Measurements from ENCODE around the gene MAP7D1. TPM values are rescaled to one million over a fixed set of nuclear protein-coding genes. Genes with fewer than 3 reads are reported as not detected.

MAP7D1 gene
- total and polyA plus RNA-seq, 8 donors, result 14.6 to 164 (median 41.3) TPM

DNA sequence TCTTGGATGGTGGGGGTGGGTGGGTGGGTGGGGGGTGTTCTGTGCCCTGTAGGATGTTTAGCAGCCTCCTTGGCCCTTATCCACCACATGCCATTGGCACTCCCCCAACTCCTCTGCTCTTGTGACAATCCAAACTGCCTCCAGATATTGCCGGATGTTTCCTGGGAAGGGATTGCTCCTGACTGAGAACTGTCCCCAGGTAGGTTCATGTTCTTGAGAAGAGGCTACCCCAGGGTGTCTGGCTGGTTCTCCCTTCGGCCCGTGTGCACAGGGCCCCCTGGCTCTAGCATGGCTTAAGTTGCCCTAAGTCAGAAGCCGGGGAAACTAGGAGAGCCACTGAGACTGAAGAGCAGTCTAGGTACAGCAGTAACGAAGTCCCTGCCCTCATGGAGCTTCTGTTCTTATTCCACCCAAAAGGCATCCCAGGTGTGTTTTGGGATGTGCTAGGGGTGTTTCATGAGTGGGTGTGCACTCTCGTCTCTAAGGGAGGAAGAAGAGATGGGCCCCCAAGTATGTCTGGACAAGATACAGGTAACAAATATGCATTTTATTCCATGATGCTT, 48.5 kb downstream of the MAP7D1 start:
- no peaks in the 10 kb centered on the region for H3K36me3 ChIP-seq
- no peaks in the 10 kb centered on the region for H3K27me3 ChIP-seq
- WGBS, 5 donors, result 71 to 77% (median 72%) methylated on average over 6 of the region's 6 CpGs
- intact Hi-C loops (cut with DNase I; ENCODE audit: low total_unique reads), result no loop called here
- DNase-seq, result peak; percentile 51 to 53
- H3K4me1 ChIP-seq, result peaks cover 35 to 74% (median 61%) of the 10 kb centered on the region in 4 donors
- peak overlapping the region in 4 of 5 donors; percentile 73 to 82 (median 78) for H3K27ac ChIP-seq
- no peaks in the 10 kb centered on the region for H3K9me3 ChIP-seq
- no peak overlapping the region for H3K4me3 ChIP-seq
- TF ChIP-seq POLR2A (IDR thresholded peaks at IDR 0.05), result no peak
- TF ChIP-seq CTCF (IDR thresholded peaks at IDR 0.05), result no peak
- no peak for TF ChIP-seq EP300 (IDR thresholded peaks at IDR 0.05)
- TF ChIP-seq POLR2AphosphoS5 (IDR thresholded peaks at IDR 0.05), result no peak

DNA sequence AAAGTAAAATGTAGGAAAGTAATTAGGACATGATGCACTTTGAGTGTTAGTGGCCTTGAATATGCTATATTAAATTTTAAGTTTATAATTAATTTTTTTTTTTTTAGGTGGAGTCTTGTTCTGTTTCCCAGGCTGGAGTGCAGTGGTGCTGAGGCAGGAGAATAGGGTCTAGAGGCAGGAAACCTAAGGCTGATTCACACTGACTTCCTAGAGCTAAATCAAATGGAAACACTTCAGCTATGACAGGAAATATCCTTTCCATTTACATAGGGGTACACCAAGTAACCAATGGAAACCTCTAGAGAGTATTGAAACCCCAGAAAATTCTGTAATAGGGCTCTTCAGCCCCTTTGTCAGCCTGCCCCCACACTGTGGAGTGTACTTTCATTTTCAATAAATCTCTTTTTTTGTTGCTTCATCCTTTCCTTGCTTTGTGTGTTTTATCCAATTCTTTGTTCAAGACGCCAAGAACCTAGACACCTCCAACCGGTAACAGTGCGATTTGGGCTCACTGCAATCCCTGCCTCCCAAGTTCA, 50.4 kb downstream of the MAP7D1 start:
- WGBS, 5 donors, result 89 to 96% (median 94%) methylated on average over 3 of the region's 3 CpGs
- H3K9me3 ChIP-seq, result no peaks in the 10 kb centered on the region
- H3K4me3 ChIP-seq, result no peak overlapping the region
- DNase-seq, result no peak
- peak overlapping the region in 1 of 5 donors; percentile 55 for H3K27ac ChIP-seq
- H3K4me1 ChIP-seq, result peaks cover 26 to 55% (median 48%) of the 10 kb centered on the region in 4 donors
- TF ChIP-seq POLR2A (IDR thresholded peaks at IDR 0.05) (no peak), CTCF (IDR thresholded peaks at IDR 0.05) (no peak), POLR2AphosphoS5 (IDR thresholded peaks at IDR 0.05) (no peak), EP300 (IDR thresholded peaks at IDR 0.05) (no peak)
- intact Hi-C loops (cut with DNase I; ENCODE audit: low total_unique reads), result no loop called here
- no peaks in the 10 kb centered on the region for H3K36me3 ChIP-seq
- H3K27me3 ChIP-seq, result no peaks in the 10 kb centered on the region

DNA sequence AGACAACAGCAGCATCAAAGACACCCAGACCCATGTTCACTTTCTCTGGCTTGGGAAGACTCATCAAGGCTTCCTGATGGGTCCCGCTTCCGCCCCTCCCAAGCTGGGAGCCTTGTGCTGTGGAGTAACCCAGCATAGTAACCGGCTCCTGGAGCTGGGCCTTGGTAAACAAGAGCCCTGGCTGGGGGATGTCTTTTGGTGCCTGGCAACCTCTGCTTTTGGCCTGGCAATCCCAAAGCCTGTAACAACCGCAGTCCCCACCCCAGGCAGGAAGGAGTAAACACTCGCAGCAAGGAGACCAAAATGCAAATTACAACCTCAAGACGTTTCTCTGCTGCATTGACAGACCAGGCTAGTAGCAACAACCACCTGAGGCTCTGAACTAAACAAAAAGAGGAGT, 51.4 kb downstream of the MAP7D1 start:
- Histone ChIP-seq H3K4me3 (peak overlapping the region in 1 of 4 donors; percentile 7), H3K27me3 (no peaks in the 10 kb centered on the region), H3K27ac (peak overlapping the region in 4 of 5 donors; percentile 21 to 60 (median 56)), H3K4me1 (peaks cover 26 to 55% (median 48%) of the 10 kb centered on the region in 4 donors), H3K9me3 (no peaks in the 10 kb centered on the region), H3K36me3 (no peaks in the 10 kb centered on the region)
- DNase-seq, result peak; percentile 64 to 83
- intact Hi-C loops (cut with DNase I; ENCODE audit: low total_unique reads), result no loop called here
- TF ChIP-seq EP300 (IDR thresholded peaks at IDR 0.05) (no peak), POLR2AphosphoS5 (IDR thresholded peaks at IDR 0.05) (peak in 2 of 3 donors; percentile 10 to 42)
- 23 to 48% (median 27%) methylated on average over 6 of the region's 6 CpGs for WGBS, 5 donors

- H3K36me3 ChIP-seq, result no peaks in the 10 kb centered on the region
- TF ChIP-seq EP300 (IDR thresholded peaks at IDR 0.05) (no peak), CTCF (IDR thresholded peaks at IDR 0.05) (no peak), POLR2A (IDR thresholded peaks at IDR 0.05) (no peak), POLR2AphosphoS5 (IDR thresholded peaks at IDR 0.05) (no peak)
- no peak overlapping the region for H3K4me3 ChIP-seq
- peaks cover 22 to 47% (median 35%) of the 10 kb centered on the region in 4 donors for H3K4me1 ChIP-seq
- H3K27ac ChIP-seq, result peak overlapping the region in 1 of 5 donors; percentile 5
- no peaks in the 10 kb centered on the region for H3K9me3 ChIP-seq
- whole genome bisulfite sequencing, 5 donors, result 72 to 82% (median 76%) methylated on average over 6 of the region's 6 CpGs
- intact Hi-C loops (cut with DNase I; ENCODE audit: low total_unique reads), result no loop called here
- H3K27me3 ChIP-seq, result no peaks in the 10 kb centered on the region
- DNase-seq, result no peak
These were observed 53.2 kb downstream of the MAP7D1 start for GRCh38 chr1:36208978-36209703.

All from stomach (tissue), 9 donors.